ENCODE data around the gene DMAP1.
"Not testable (repeated sequence)": the region's sequence is repeated elsewhere in the genome, so short reads cannot be mapped to it uniquely, and the experiment has no call there.

DMAP1 gene

GRCh38 chr1:44213222-44214112 is at the start of gene DMAP1:
DMAP1 (plus strand) TSS chr1:44213471; CDS start chr1:44213754, 283 bp downstream.
- in situ Hi-C loops (cut with MboI; ENCODE audit: low sequenced_read_pairs): no loop called here

GRCh38 chr1:44168520-44169098 is 44.7 kb upstream of the DMAP1 start:
- in situ Hi-C loops (cut with MboI; ENCODE audit: low sequenced_read_pairs): no loop called here

GRCh38 chr1:44170281-44170823 is 42.9 kb upstream of the DMAP1 start:
- in situ Hi-C loops (cut with MboI; ENCODE audit: low sequenced_read_pairs): no loop called here

- in situ Hi-C loops (cut with MboI; ENCODE audit: low sequenced_read_pairs): no loop called here
Measured at GRCh38 chr1:44174630-44175029, 38.6 kb upstream of the DMAP1 start.

- in situ Hi-C loops (cut with MboI; ENCODE audit: low sequenced_read_pairs): no loop called here
Measured at GRCh38 chr1:44200336-44200735, 12.9 kb upstream of the DMAP1 start.

- in situ Hi-C loops (cut with MboI; ENCODE audit: low sequenced_read_pairs): not testable (repeated sequence)
Measured at GRCh38 chr1:44206545-44206944, 6.7 kb upstream of the DMAP1 start.

GRCh38 chr1:44208226-44208625 is 5.0 kb upstream of the DMAP1 start:
- in situ Hi-C loops (cut with MboI; ENCODE audit: low sequenced_read_pairs): no loop called here

GRCh38 chr1:44210595-44210994 is 2.7 kb upstream of the DMAP1 start:
- in situ Hi-C loops (cut with MboI; ENCODE audit: low sequenced_read_pairs): no loop called here

- in situ Hi-C loops (cut with MboI; ENCODE audit: low sequenced_read_pairs): no loop called here
Measured at GRCh38 chr1:44212355-44213221, 683 bp upstream of the DMAP1 start.

GRCh38 chr1:44217809-44218410 is 4.6 kb downstream of the DMAP1 start:
- in situ Hi-C loops (cut with MboI; ENCODE audit: low sequenced_read_pairs): no loop called here

- in situ Hi-C loops (cut with MboI; ENCODE audit: low sequenced_read_pairs): no loop called here
Measured at GRCh38 chr1:44218503-44219300, 5.4 kb downstream of the DMAP1 start.

- in situ Hi-C loops (cut with MboI; ENCODE audit: low sequenced_read_pairs): no loop called here
Measured at GRCh38 chr1:44219301-44219626, 6.0 kb downstream of the DMAP1 start.

GRCh38 chr1:44220001-44220751 is 6.9 kb downstream of the DMAP1 start:
- in situ Hi-C loops (cut with MboI; ENCODE audit: low sequenced_read_pairs): loop anchor here (10.0 kb wide), 1 partner anchor 95 kb away; no protein-coding TSS in a partner anchor

GRCh38 chr1:44220755-44221154 is 7.5 kb downstream of the DMAP1 start:
- in situ Hi-C loops (cut with MboI; ENCODE audit: low sequenced_read_pairs): loop anchor here (10.0 kb wide), 1 partner anchor 94 kb away; no protein-coding TSS in a partner anchor

GRCh38 chr1:44221769-44222168 is 8.5 kb downstream of the DMAP1 start:
- in situ Hi-C loops (cut with MboI; ENCODE audit: low sequenced_read_pairs): loop anchor here (10.0 kb wide), 1 partner anchor 93 kb away; no protein-coding TSS in a partner anchor

GRCh38 chr1:44222397-44223186 is 9.3 kb downstream of the DMAP1 start:
- in situ Hi-C loops (cut with MboI; ENCODE audit: low sequenced_read_pairs): loop anchor here (10.0 kb wide), 1 partner anchor 92 kb away; no protein-coding TSS in a partner anchor

- in situ Hi-C loops (cut with MboI; ENCODE audit: low sequenced_read_pairs): loop anchor here (10.0 kb wide), 1 partner anchor 92 kb away; no protein-coding TSS in a partner anchor
Measured at GRCh38 chr1:44223187-44223610, 9.9 kb downstream of the DMAP1 start.

GRCh38 chr1:44225761-44226160 is 12.5 kb downstream of the DMAP1 start:
- in situ Hi-C loops (cut with MboI; ENCODE audit: low sequenced_read_pairs): loop anchor here (10.0 kb wide), 1 partner anchor 89 kb away; no protein-coding TSS in a partner anchor
